Stimulated activated naive CD8-positive, alpha-beta T cell treated with anti-CD3 and anti-CD28 coated beads, Interleukin-15, Interleukin-2, amounts not matched to agents 100 ng/mL and 50 ng/mL, for 24 hours (primary cell): ENCODE results near the gene SLC5A1.

ENCODE experiments used
- H3K27ac Mint-ChIP-seq: one replicate; pipeline ENCODE4 v1.8.0; 2021; ENCODE audit warnings: mild to moderate bottlenecking, mixed read lengths
- H3K27me3 Mint-ChIP-seq: one replicate; pipeline ENCODE4 v1.8.0; 2021; ENCODE audit warnings: mixed read lengths
- H3K36me3 Mint-ChIP-seq: one replicate; pipeline ENCODE4 v1.8.0; 2021; ENCODE audit warnings: low read depth, mixed read lengths
- H3K4me1 Mint-ChIP-seq: one replicate; pipeline ENCODE4 v1.8.0; 2021; ENCODE audit warnings: low read depth, mixed read lengths
- H3K4me3 Mint-ChIP-seq: one replicate; pipeline ENCODE4 v1.8.0; 2021; ENCODE audit warnings: mild to moderate bottlenecking, mixed read lengths
- H3K9me3 Mint-ChIP-seq: one replicate; pipeline ENCODE4 v1.8.0; 2021; ENCODE audit warnings: mixed read lengths

Gene SLC5A1

GRCh38 chr22:32034275-32034674 lies 8.8 kb upstream of the SLC5A1 start:
- no peaks in the 10 kb centered on the region for H3K36me3 Mint-ChIP-seq
- no peaks in the 10 kb centered on the region for H3K4me1 Mint-ChIP-seq
- no peak overlapping the region for H3K4me3 Mint-ChIP-seq
- H3K27ac Mint-ChIP-seq, result no peak overlapping the region
- H3K27me3 Mint-ChIP-seq, result peaks cover 33% of the 10 kb centered on the region
- no peaks in the 10 kb centered on the region for H3K9me3 Mint-ChIP-seq

GRCh38 chr22:32037236-32037635 lies 5.8 kb upstream of the SLC5A1 start:
- no peak overlapping the region for H3K4me3 Mint-ChIP-seq
- no peaks in the 10 kb centered on the region for H3K36me3 Mint-ChIP-seq
- H3K27me3 Mint-ChIP-seq, result peaks cover 53% of the 10 kb centered on the region
- no peaks in the 10 kb centered on the region for H3K9me3 Mint-ChIP-seq
- H3K4me1 Mint-ChIP-seq, result no peaks in the 10 kb centered on the region
- no peak overlapping the region for H3K27ac Mint-ChIP-seq

DNA sequence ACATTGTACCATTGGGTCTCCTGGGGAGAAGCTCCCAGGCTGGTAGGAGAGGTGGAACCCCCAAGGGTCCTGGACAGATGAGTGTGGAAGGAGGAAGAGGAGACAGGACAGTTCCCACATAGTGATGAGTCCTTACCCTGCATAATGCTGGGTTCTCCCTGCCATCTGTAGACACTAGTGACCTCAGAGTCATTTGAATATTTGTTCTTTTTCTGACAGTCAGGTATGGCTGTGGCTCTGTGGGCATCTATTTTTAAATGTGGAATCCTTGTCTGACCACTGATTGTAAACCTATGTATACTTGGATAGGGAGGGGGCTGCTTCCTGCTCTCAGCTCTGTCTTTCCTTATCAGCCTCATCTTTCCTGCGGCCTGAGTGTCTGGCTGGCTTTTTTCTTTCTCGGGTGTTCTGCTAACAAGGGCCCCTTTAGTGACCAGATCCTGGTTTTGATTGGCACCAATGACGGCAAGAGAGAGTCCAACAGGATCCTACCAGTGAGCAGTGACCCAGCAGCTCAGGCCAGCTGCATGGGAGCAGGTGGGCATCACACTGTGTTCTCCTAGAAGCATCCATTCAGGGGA lies 2.6 kb upstream of the SLC5A1 start:
- Mint-ChIP-seq H3K4me3 (no peak overlapping the region), H3K9me3 (no peaks in the 10 kb centered on the region), H3K4me1 (no peaks in the 10 kb centered on the region), H3K36me3 (no peaks in the 10 kb centered on the region), H3K27ac (no peak overlapping the region), H3K27me3 (peaks cover 73% of the 10 kb centered on the region)

- peaks cover 85% of the 10 kb centered on the region for H3K27me3 Mint-ChIP-seq
- H3K27ac Mint-ChIP-seq, result no peak overlapping the region
Observed at GRCh38 chr22:32043391-32043790, 330 bp downstream of the SLC5A1 start.

DNA sequence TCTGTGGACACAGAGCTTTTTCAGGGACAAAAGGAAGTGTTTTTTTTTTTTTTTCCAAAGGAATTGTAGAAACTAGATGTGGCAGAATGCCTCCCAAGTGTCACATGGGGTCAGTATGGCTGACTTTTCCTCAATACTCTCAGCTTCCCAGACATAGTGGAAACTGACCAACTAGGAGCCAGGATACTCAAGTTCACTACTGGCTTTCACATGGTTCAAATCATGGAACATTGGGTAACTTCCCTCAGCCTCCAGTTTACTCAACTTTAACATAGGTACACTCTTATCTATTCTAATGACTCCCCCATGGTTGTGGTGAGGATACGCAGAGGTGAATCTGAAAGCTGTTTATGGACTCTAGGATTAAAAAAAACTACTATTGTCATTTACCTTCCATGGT lies 1.4 kb downstream of the SLC5A1 start:
- H3K27ac Mint-ChIP-seq, result no peak overlapping the region
- no peaks in the 10 kb centered on the region for H3K4me1 Mint-ChIP-seq
- H3K36me3 Mint-ChIP-seq, result no peaks in the 10 kb centered on the region
- no peak overlapping the region for H3K4me3 Mint-ChIP-seq
- H3K9me3 Mint-ChIP-seq, result no peaks in the 10 kb centered on the region
- peaks cover 79% of the 10 kb centered on the region for H3K27me3 Mint-ChIP-seq

More at GRCh38 chr22:32043391-32043790, 330 bp downstream of the SLC5A1 start:
- H3K4me3 Mint-ChIP-seq, result no peak overlapping the region
- no peaks in the 10 kb centered on the region for H3K9me3 Mint-ChIP-seq
- no peaks in the 10 kb centered on the region for H3K36me3 Mint-ChIP-seq
- no peaks in the 10 kb centered on the region for H3K4me1 Mint-ChIP-seq

DNA sequence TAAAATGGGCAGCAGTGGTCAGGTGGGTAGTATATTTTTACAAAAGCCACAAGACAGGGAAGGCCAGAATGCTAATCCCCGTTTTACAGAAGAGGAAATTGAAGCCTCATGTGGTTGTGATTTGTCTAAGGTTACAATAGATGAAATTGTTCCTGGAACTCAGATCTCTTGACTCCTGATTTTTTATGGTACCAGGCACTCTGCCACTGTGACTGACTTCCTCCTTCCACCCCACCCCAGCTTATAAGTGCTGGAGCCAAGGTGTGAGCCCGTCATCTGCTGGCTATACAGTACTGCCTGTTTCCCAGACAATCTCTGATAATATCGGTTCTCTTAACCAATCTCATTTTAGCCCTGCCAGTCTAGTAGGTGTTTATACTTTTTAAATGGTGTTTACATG lies 1.9 kb downstream of the SLC5A1 start:
- Mint-ChIP-seq H3K36me3 (no peaks in the 10 kb centered on the region), H3K4me1 (no peaks in the 10 kb centered on the region), H3K27ac (no peak overlapping the region), H3K4me3 (no peak overlapping the region), H3K27me3 (peaks cover 83% of the 10 kb centered on the region), H3K9me3 (no peaks in the 10 kb centered on the region)

DNA sequence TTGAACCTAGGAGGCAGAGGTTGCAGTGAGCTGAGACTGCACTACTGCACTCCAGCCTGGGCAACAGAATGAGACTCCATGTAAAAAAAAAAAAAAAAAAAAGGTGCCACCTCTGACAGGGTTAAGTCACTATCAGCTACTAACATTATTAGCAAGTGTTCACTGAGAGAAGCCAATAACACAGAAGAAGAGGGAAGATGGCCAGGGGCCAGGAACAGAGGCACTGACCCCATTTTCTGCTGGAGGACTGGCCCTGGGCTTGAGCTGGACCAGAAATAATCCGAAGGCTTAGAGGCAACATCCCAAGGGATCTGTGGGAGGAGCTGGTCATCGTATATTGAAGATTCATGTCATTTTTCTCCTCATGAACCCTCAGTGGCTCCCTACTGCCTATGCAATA lies 5.0 kb downstream of the SLC5A1 start:
- Mint-ChIP-seq H3K4me3 (no peak overlapping the region), H3K36me3 (no peaks in the 10 kb centered on the region), H3K27ac (no peak overlapping the region), H3K9me3 (no peaks in the 10 kb centered on the region), H3K27me3 (peaks cover 78% of the 10 kb centered on the region), H3K4me1 (peaks cover 19% of the 10 kb centered on the region)

GRCh38 chr22:32050678-32051515 lies 7.8 kb downstream of the SLC5A1 start:
- Mint-ChIP-seq H3K27ac (peak overlapping the region; percentile 88), H3K4me1 (peaks cover 19% of the 10 kb centered on the region), H3K36me3 (no peaks in the 10 kb centered on the region), H3K27me3 (peaks cover 66% of the 10 kb centered on the region), H3K9me3 (no peaks in the 10 kb centered on the region), H3K4me3 (peak overlapping the region; percentile 63)

DNA sequence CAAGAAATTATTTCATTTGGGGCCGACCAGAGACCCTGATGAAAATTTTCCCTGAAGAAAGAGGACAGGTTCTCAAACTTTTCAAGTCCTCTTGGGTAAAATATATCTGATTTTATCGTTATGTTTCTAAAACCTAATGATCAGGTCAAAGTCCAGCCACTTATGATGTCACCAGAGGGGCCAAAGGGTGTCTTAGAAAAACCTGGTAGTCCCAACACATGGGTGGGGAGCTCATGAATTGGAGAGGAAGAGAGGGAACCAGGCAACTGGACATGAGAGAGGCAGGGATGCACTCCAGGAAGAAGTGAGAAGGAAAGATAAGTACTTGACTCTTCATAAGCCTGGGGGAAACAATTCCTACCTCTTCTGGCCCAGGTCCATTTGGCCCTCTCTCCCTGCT lies 9.2 kb downstream of the SLC5A1 start:
- H3K4me1 Mint-ChIP-seq, result peaks cover 19% of the 10 kb centered on the region
- H3K4me3 Mint-ChIP-seq, result no peak overlapping the region
- no peaks in the 10 kb centered on the region for H3K9me3 Mint-ChIP-seq
- no peaks in the 10 kb centered on the region for H3K36me3 Mint-ChIP-seq
- peaks cover 60% of the 10 kb centered on the region for H3K27me3 Mint-ChIP-seq
- H3K27ac Mint-ChIP-seq, result no peak overlapping the region

- no peaks in the 10 kb centered on the region for H3K36me3 Mint-ChIP-seq
- no peaks in the 10 kb centered on the region for H3K9me3 Mint-ChIP-seq
- H3K4me1 Mint-ChIP-seq, result peaks cover 19% of the 10 kb centered on the region
- H3K27me3 Mint-ChIP-seq, result peaks cover 57% of the 10 kb centered on the region
- H3K27ac Mint-ChIP-seq, result no peak overlapping the region
- H3K4me3 Mint-ChIP-seq, result no peak overlapping the region
Observed at GRCh38 chr22:32052936-32053791, 10.1 kb downstream of the SLC5A1 start.

- peaks cover 51% of the 10 kb centered on the region for H3K27me3 Mint-ChIP-seq
- no peaks in the 10 kb centered on the region for H3K36me3 Mint-ChIP-seq
- H3K27ac Mint-ChIP-seq, result no peak overlapping the region
- no peaks in the 10 kb centered on the region for H3K9me3 Mint-ChIP-seq
- H3K4me1 Mint-ChIP-seq, result peaks cover 19% of the 10 kb centered on the region
- H3K4me3 Mint-ChIP-seq, result no peak overlapping the region
Observed at GRCh38 chr22:32055069-32055468, 12.0 kb downstream of the SLC5A1 start.

DNA sequence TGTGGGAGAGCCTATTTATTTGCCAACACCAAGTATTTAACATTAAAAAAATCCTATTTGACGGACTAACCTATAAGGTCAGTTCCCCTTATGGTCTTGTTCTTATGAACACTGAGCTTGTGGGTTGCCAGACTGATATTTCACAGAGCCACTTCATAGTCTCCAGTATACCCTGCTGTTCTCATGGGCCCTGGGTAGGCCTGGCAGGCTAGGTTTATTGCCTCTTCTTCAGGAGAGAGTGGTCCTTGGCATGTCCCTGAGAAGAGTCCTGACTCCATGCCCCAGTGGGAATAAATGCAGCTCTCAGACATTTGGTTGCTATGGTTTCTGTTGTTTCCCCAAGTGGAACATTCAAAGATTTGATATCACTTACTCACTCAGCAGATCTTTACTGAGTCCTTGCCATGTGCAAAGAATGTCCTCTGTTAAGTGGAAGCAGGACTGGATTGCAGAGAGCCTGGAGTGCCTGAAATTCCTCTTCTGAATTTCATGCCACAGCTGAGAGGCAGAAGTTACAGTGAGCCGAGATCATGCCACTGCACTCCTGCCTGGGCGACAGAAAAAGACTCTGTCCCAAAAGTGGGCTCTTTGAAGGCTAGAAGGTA lies 15.7 kb downstream of the SLC5A1 start:
- no peaks in the 10 kb centered on the region for H3K9me3 Mint-ChIP-seq
- H3K4me1 Mint-ChIP-seq, result no peaks in the 10 kb centered on the region
- H3K4me3 Mint-ChIP-seq, result no peak overlapping the region
- H3K36me3 Mint-ChIP-seq, result no peaks in the 10 kb centered on the region
- H3K27ac Mint-ChIP-seq, result no peak overlapping the region
- peaks cover 46% of the 10 kb centered on the region for H3K27me3 Mint-ChIP-seq

- H3K27me3 Mint-ChIP-seq, result peaks cover 41% of the 10 kb centered on the region
- no peak overlapping the region for H3K4me3 Mint-ChIP-seq
- no peaks in the 10 kb centered on the region for H3K4me1 Mint-ChIP-seq
- no peaks in the 10 kb centered on the region for H3K9me3 Mint-ChIP-seq
- H3K27ac Mint-ChIP-seq, result no peak overlapping the region
- no peaks in the 10 kb centered on the region for H3K36me3 Mint-ChIP-seq
Observed at GRCh38 chr22:32059426-32059825, 16.4 kb downstream of the SLC5A1 start.

- no peaks in the 10 kb centered on the region for H3K9me3 Mint-ChIP-seq
- no peak overlapping the region for H3K27ac Mint-ChIP-seq
- no peaks in the 10 kb centered on the region for H3K36me3 Mint-ChIP-seq
- no peaks in the 10 kb centered on the region for H3K4me1 Mint-ChIP-seq
- no peak overlapping the region for H3K4me3 Mint-ChIP-seq
- peaks cover 44% of the 10 kb centered on the region for H3K27me3 Mint-ChIP-seq
Observed at GRCh38 chr22:32063701-32064100, 20.6 kb downstream of the SLC5A1 start.

GRCh38 chr22:32066820-32067219 lies 23.8 kb downstream of the SLC5A1 start:
- Mint-ChIP-seq H3K4me3 (no peak overlapping the region), H3K27ac (no peak overlapping the region), H3K9me3 (no peaks in the 10 kb centered on the region), H3K36me3 (no peaks in the 10 kb centered on the region), H3K4me1 (no peaks in the 10 kb centered on the region), H3K27me3 (peaks cover 38% of the 10 kb centered on the region)
